Fibroblast of pulmonary artery (primary cell): ENCODE results near the gene UBTD1.

Experiments used
- DNase-seq: peaks from one replicate; pipeline ENCODE4 v3.0.0-alpha.2; 2010; ENCODE audit warnings: low read depth
- H3K4me3 ChIP-seq: replicated peaks from 2 replicates; pipeline ENCODE4 v1.5.1; 2011; ENCODE audit warnings: low read depth, mild to moderate bottlenecking, control low read depth, low read length, moderate library complexity
- TF ChIP-seq, protein P1 (sequence below): IDR thresholded peaks from 2 replicates; pipeline ENCODE4 v1.5.1; 2011; ENCODE audit warnings: mild to moderate bottlenecking, control low read depth, low read length, inconsistent platforms; ENCODE audit errors: missing control alignments

The UBTD1 gene

GRCh38 chr10:97456686-97457065 lies 42.0 kb upstream of the UBTD1 start:
- DNase-seq, result no peak
- TF ChIP-seq, protein P1, sequence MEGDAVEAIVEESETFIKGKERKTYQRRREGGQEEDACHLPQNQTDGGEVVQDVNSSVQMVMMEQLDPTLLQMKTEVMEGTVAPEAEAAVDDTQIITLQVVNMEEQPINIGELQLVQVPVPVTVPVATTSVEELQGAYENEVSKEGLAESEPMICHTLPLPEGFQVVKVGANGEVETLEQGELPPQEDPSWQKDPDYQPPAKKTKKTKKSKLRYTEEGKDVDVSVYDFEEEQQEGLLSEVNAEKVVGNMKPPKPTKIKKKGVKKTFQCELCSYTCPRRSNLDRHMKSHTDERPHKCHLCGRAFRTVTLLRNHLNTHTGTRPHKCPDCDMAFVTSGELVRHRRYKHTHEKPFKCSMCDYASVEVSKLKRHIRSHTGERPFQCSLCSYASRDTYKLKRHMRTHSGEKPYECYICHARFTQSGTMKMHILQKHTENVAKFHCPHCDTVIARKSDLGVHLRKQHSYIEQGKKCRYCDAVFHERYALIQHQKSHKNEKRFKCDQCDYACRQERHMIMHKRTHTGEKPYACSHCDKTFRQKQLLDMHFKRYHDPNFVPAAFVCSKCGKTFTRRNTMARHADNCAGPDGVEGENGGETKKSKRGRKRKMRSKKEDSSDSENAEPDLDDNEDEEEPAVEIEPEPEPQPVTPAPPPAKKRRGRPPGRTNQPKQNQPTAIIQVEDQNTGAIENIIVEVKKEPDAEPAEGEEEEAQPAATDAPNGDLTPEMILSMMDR, result no peak

DNA sequence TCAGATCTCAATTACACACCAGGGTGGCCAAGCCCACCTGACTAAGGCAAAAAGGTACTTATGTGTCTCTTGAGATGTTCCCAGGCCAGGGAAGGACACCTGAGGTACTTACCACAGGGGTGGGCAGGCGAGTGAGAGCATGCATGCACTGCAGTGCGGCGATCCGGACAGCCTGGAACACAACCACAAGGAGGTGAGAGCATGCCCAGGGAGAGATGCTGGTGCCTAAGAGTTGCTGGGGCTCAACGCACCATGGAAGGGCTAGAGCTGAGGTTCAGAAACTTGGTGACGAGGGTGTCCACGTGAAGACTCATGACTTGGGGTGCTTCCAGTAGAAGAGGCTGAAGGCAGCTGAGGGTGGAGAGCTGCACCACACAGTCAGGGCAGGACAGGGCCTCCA lies 39.6 kb upstream of the UBTD1 start:
- no peak overlapping the region for H3K4me3 ChIP-seq
- TF ChIP-seq, protein P1, result no peak

More at GRCh38 chr10:97456686-97457065, 42.0 kb upstream of the UBTD1 start:
- no peak overlapping the region for H3K4me3 ChIP-seq

GRCh38 chr10:97459933-97460332 lies 38.8 kb upstream of the UBTD1 start:
- DNase-seq, result no peak
- TF ChIP-seq, protein P1, result no peak

More for the DNA sequence above, 39.6 kb upstream of the UBTD1 start:
- DNase-seq, result no peak

GRCh38 chr10:97462309-97462708 lies 36.4 kb upstream of the UBTD1 start:
- no peak for DNase-seq
- TF ChIP-seq, protein P1, result no peak
- no peak overlapping the region for H3K4me3 ChIP-seq

More at GRCh38 chr10:97459933-97460332, 38.8 kb upstream of the UBTD1 start:
- H3K4me3 ChIP-seq, result no peak overlapping the region

- TF ChIP-seq, protein P1, result peak; percentile 87
- H3K4me3 ChIP-seq, result no peak overlapping the region
- peak; percentile 64 for DNase-seq
Measured at GRCh38 chr10:97463363-97464132, 35.2 kb upstream of the UBTD1 start.

- TF ChIP-seq, protein P1, result no peak
- H3K4me3 ChIP-seq, result no peak overlapping the region
Measured at GRCh38 chr10:97464226-97464625, 34.5 kb upstream of the UBTD1 start.

DNA sequence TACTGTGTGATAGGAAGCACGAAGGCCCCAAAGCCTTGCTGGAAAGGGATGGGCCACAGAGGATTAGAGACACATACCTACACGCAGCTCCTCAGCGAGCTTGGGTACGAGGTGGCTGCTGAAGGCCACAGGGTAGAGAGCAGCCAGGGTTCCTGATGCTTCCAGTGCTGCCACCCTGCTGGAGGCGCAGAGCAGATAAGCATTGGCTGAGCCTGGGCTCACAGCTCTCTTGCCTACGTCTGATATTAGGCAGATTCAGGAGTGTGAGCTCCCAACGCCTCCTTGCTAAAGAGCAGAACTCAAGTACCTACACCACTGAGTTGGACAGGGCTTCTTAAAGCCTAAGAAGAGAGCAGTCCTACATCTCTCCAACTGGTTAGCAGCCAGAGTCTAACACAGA lies 32.7 kb upstream of the UBTD1 start:
- TF ChIP-seq, protein P1, result no peak
- DNase-seq, result no peak
- no peak overlapping the region for H3K4me3 ChIP-seq

More at GRCh38 chr10:97464226-97464625, 34.5 kb upstream of the UBTD1 start:
- no peak for DNase-seq
